SK-N-MC (cell line): ENCODE data around the gene ACP3.

Experiments used
- EZH2 ChIP-seq: fragments of 200-600 bp; sonication (generic); IDR thresholded peaks from one replicate; pipeline ENCODE4 v1.6.1; 2017; ENCODE audit warnings: antibody characterized with exemption
- FOXP2 ChIP-seq: optimal IDR thresholded peaks from 2 replicates; pipeline ENCODE3; 2011; ENCODE audit warnings: mild to moderate bottlenecking, moderate library complexity; ENCODE audit not compliant: insufficient read depth; ENCODE audit errors: extremely low read length, control extremely low read depth
- POLR2AphosphoS5 ChIP-seq: IDR thresholded peaks from 2 replicates; pipeline ENCODE4 v1.6.1; 2012; ENCODE audit warnings: mild to moderate bottlenecking, low read depth, low read length, borderline replicate concordance

DNA sequence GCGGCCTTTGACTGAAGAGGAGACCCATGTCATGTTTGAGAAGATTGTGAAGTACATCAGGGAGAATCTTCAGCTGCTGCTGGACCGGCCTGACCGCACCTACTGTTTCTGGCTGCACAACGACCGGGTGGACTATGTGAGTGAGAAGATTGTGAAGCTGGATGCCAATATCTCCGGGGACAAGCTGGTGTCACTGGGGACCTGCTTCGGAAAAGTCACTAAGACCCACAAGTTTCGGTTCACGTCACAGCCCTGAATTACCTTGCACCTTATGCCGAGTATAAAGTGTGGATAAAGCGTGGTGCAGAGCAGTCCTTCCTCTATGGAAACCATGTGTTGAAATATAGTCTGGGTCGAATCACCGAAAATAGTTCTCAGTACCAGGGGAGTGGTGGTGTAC is 84.0 kb downstream of the ACP3 start:
- no peak for TF ChIP-seq POLR2AphosphoS5
- no peak for TF ChIP-seq EZH2
- no peak for TF ChIP-seq FOXP2
